Keratinocyte (primary cell): ENCODE measurements around the gene OLFML2B. TPM values are rescaled to one million over a fixed set of nuclear protein-coding genes. Genes with fewer than 3 reads are reported as not detected.

ENCODE experiments used
- DNase-seq: peaks from one replicate; pipeline ENCODE4 v3.0.0-alpha.2; 2011; ENCODE audit warnings: low read depth, missing footprints, low spot score
- FAIRE-seq: peaks from 2 replicates; lab custom pipeline; 2011; peaks lifted over from hg19 to GRCh38; lab: Jason Lieb, UNC
- H2AFZ ChIP-seq: 2 replicates; pipeline ENCODE4 v1.6.0; 2012; ENCODE audit warnings: low read length, control low read depth, inconsistent platforms; ENCODE audit not compliant: control insufficient read depth
- H3K27ac ChIP-seq: 2 replicates; pipeline ENCODE4 v1.5.1; 2011; ENCODE audit warnings: low read length; ENCODE audit not compliant: control insufficient read depth, insufficient read depth
- H3K27me3 ChIP-seq: 3 replicates; pipeline ENCODE4 v1.6.0; 2011; ENCODE audit warnings: low read length; ENCODE audit not compliant: control insufficient read depth, insufficient read depth; ENCODE audit errors: extremely low read depth
- H3K36me3 ChIP-seq, 2 experiments: 2 replicates in 1 of 2; 3 replicates in 1 of 2; pipeline ENCODE4 v1.5.1; 2011; ENCODE audit warnings: low read length in 2 of 2, mild to moderate bottlenecking in 1 of 2; ENCODE audit not compliant: control insufficient read depth in 2 of 2, insufficient read depth in 2 of 2; ENCODE audit errors: extremely low read depth in 1 of 2
- H3K4me1 ChIP-seq: 3 replicates; pipeline ENCODE4 v1.5.1; 2011; ENCODE audit warnings: low read length; ENCODE audit not compliant: control insufficient read depth, insufficient read depth; ENCODE audit errors: extremely low read depth
- H3K4me2 ChIP-seq: 3 replicates; pipeline ENCODE4 v1.6.0; 2011; ENCODE audit warnings: low read depth, low read length; ENCODE audit not compliant: control insufficient read depth, insufficient read depth; ENCODE audit errors: extremely low read depth
- H3K4me3 ChIP-seq, 3 experiments: fragments of 200-600 bp in 1 of 3; sonication (generic) in 1 of 3; 2 replicates in 2 of 3; 3 replicates in 1 of 3; pipeline ENCODE4 v1.5.1; 2011 to 2016; ENCODE audit warnings: low read length in 3 of 3, mild to moderate bottlenecking in 3 of 3, control low read depth in 2 of 3, inconsistent platforms in 1 of 3, low read depth in 1 of 3, mixed read lengths in 1 of 3, mixed run types in 1 of 3, moderate library complexity in 1 of 3; ENCODE audit not compliant: control insufficient read depth in 2 of 3, insufficient read depth in 2 of 3; ENCODE audit errors: extremely low read depth in 1 of 3
- H3K79me2 ChIP-seq: 2 replicates; pipeline ENCODE4 v1.6.0; 2012; ENCODE audit warnings: low read length; ENCODE audit not compliant: control insufficient read depth, insufficient read depth
- H3K9ac ChIP-seq: 3 replicates; pipeline ENCODE4 v1.6.0; 2011; ENCODE audit warnings: low read length; ENCODE audit not compliant: control insufficient read depth, insufficient read depth; ENCODE audit errors: extremely low read depth
- H3K9me1 ChIP-seq: 3 replicates; pipeline ENCODE4 v1.6.0; 2011; ENCODE audit warnings: low read length; ENCODE audit not compliant: control insufficient read depth, insufficient read depth; ENCODE audit errors: extremely low read depth
- H3K9me3 ChIP-seq: 2 replicates; pipeline ENCODE4 v1.5.1; 2012; ENCODE audit warnings: low read depth, low read length; ENCODE audit not compliant: control insufficient read depth
- H4K20me1 ChIP-seq: 3 replicates; pipeline ENCODE4 v1.6.0; 2011; ENCODE audit warnings: low read length; ENCODE audit not compliant: control insufficient read depth, insufficient read depth; ENCODE audit errors: extremely low read depth
- CTCF ChIP-seq, 3 experiments: IDR thresholded peaks in 1 of 3; conservative IDR thresholded peaks in 1 of 3; optimal IDR thresholded peaks in 1 of 3; 2 replicates in 2 of 3; 3 replicates in 1 of 3; pipeline versions ENCODE3 to v1.5.1; 2011; ENCODE audit warnings: low read length in 3 of 3, mild to moderate bottlenecking in 3 of 3, moderate library complexity in 2 of 3, control low read depth in 1 of 3, inconsistent platforms in 1 of 3; ENCODE audit not compliant: insufficient read depth in 2 of 3; ENCODE audit errors: extremely low read depth in 1 of 3
- EZH2 ChIP-seq: IDR thresholded peaks from one replicate; pipeline ENCODE4 v1.6.1; 2012; ENCODE audit warnings: inconsistent platforms, mild to moderate bottlenecking, low read length, moderate library complexity
- dilution Hi-C: fragments of 300-500 bp; cut with MboI; formaldehyde crosslinking; loops from one replicate; pipeline ENCODE4 v1.7.0; 2020; ENCODE audit warnings: low sequenced_read_pairs; ENCODE audit not compliant: extremely low pct_ligation_motif_present
- polyA plus RNA-seq, 5 experiments: library from polyadenylated mRNA; depleted of rRNA in 3 of 5; stranded (reverse) in 3 of 5; stranded (forward) in 1 of 5; unstranded in 1 of 5; fragments of >200 nt; gene quantifications; 1 replicate in 1 of 5; 2 replicates in 3 of 5; 3 replicates in 1 of 5; pipeline versions ENCODE4 v1.2.1 to v1.2.3, GENCODE V29; 2011 to 2012; ENCODE audit warnings: missing spikeins in 2 of 5, low read depth in 1 of 5, low replicate concordance in 1 of 5

OLFML2B gene
- polyA plus RNA-seq, 1 donor (not counting 4 experiments of a cell fraction or from before 2014, with no cell fraction given): not detected

GRCh38 chr1:161983725-161984124 lies 39.9 kb downstream of the OLFML2B start:
- peaks cover 2% of the 10 kb centered on the region for H4K20me1 ChIP-seq
- no peaks in the 10 kb centered on the region for H3K9me1 ChIP-seq
- TF ChIP-seq EZH2: no peak
- no peak for TF ChIP-seq CTCF (optimal IDR thresholded peaks at IDR 0.05 in 1 of 3, IDR thresholded peaks at IDR 0.05 in 1 of 3, conservative IDR thresholded peaks at IDR 0.05 in 1 of 3; ENCODE audit: extremely low read depth in 1 of 3, insufficient read depth in 2 of 3, low read length in 3 of 3)
- no peak overlapping the region for H3K4me3 ChIP-seq
- H3K36me3 ChIP-seq: no peaks in the 10 kb centered on the region
- H2AFZ ChIP-seq: no peak overlapping the region
- H3K4me1 ChIP-seq: no peaks in the 10 kb centered on the region
- no peak for DNase-seq
- no peak overlapping the region for H3K27ac ChIP-seq
- H3K9ac ChIP-seq: no peak overlapping the region
- H3K27me3 ChIP-seq: peaks cover 28% of the 10 kb centered on the region
- no peaks in the 10 kb centered on the region for H3K9me3 ChIP-seq
- H3K79me2 ChIP-seq: no peaks in the 10 kb centered on the region
- no peak overlapping the region for H3K4me2 ChIP-seq
- dilution Hi-C loops: no loop called here
- FAIRE-seq: no peak

DNA sequence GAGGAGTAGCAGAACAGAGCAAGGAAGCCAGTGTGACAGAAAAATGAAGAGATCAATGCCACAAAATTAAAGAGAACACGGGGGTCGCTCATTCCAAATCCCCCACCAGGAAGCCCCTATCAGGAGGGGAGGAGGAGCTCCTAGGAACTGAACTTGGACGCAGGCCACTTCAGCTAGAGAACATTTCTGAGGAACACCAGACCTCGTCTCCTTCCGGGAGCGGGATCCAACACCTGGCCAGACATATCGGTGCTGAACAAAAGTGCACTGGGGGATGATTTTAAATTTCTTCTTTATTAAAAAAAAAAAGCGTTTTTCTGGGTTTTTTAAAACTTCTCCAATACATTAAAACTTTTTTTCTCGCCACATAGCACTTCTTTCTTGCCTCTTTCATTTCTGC lies 40.8 kb downstream of the OLFML2B start:
- no peak for DNase-seq
- H3K4me2 ChIP-seq: no peak overlapping the region
- H3K27ac ChIP-seq: no peak overlapping the region
- no peaks in the 10 kb centered on the region for H3K79me2 ChIP-seq
- H3K9me3 ChIP-seq: no peaks in the 10 kb centered on the region
- H4K20me1 ChIP-seq: peaks cover 2% of the 10 kb centered on the region
- H2AFZ ChIP-seq: no peak overlapping the region
- H3K9ac ChIP-seq: no peak overlapping the region
- no peaks in the 10 kb centered on the region for H3K9me1 ChIP-seq
- dilution Hi-C loops: no loop called here
- no peak overlapping the region for H3K4me3 ChIP-seq
- no peak for TF ChIP-seq CTCF (optimal IDR thresholded peaks at IDR 0.05 in 1 of 3, IDR thresholded peaks at IDR 0.05 in 1 of 3, conservative IDR thresholded peaks at IDR 0.05 in 1 of 3; ENCODE audit: extremely low read depth in 1 of 3, insufficient read depth in 2 of 3, low read length in 3 of 3)
- TF ChIP-seq EZH2: no peak
- H3K4me1 ChIP-seq: no peaks in the 10 kb centered on the region
- peaks cover 35% of the 10 kb centered on the region for H3K27me3 ChIP-seq
- FAIRE-seq: no peak
- no peaks in the 10 kb centered on the region for H3K36me3 ChIP-seq
